Lung (tissue), 12 donors: Measurements from ENCODE around the gene MYO18B. TPM values are rescaled to one million over a fixed set of nuclear protein-coding genes. Genes with fewer than 3 reads are reported as not detected.

ENCODE experiments used
- ATAC-seq: fragments of 200-7000 bp; cut with Tn5 transposase; one replicate; pipeline ENCODE4 v1.9.1; 2020; ENCODE audit warnings: moderate number of reproducible peaks; ENCODE audit not compliant: insufficient read depth, low FRiP score
- DNase-seq, 3 donors: peaks; one replicate each; pipeline ENCODE4 v3.0.0-alpha.2; 2013 to 2017
- H3K27ac ChIP-seq, 2 donors: one replicate each; pipeline ENCODE4 v1.5.1; 2013; ENCODE audit warnings: mild to moderate bottlenecking in 2 of 2, moderate library complexity in 2 of 2, control low read depth in 1 of 2, inconsistent platforms in 1 of 2, low read depth in 1 of 2, low read length in 1 of 2
- H3K27me3 ChIP-seq, 3 donors: one replicate each; pipeline ENCODE4 v1.5.1; 2013; ENCODE audit warnings: low read length in 2 of 3; ENCODE audit not compliant: control insufficient read depth in 3 of 3, insufficient read depth in 3 of 3
- H3K36me3 ChIP-seq, 4 donors: one replicate each; pipeline ENCODE4 v1.5.1; 2013; ENCODE audit warnings: low read length in 4 of 4, mild to moderate bottlenecking in 1 of 4, moderate library complexity in 1 of 4; ENCODE audit not compliant: control insufficient read depth in 4 of 4, insufficient read depth in 4 of 4
- H3K4me1 ChIP-seq, 5 donors: one replicate each; pipeline ENCODE4 v1.5.1; 2013; ENCODE audit warnings: low read length in 5 of 5, mild to moderate bottlenecking in 2 of 5, moderate library complexity in 1 of 5; ENCODE audit not compliant: control insufficient read depth in 5 of 5, insufficient read depth in 5 of 5
- H3K4me3 ChIP-seq: one replicate; pipeline ENCODE4 v1.5.1; 2013; ENCODE audit warnings: mild to moderate bottlenecking, control low read depth, moderate library complexity
- H3K9ac ChIP-seq, 2 donors: one replicate each; pipeline ENCODE4 v1.5.1; 2013; ENCODE audit warnings: low read length in 2 of 2, control low read depth in 1 of 2; ENCODE audit not compliant: insufficient read depth in 1 of 2
- H3K9me3 ChIP-seq, 4 donors: one replicate each; pipeline ENCODE4 v1.5.1; 2013; ENCODE audit warnings: low read length in 3 of 4, mild to moderate bottlenecking in 1 of 4, moderate library complexity in 1 of 4; ENCODE audit not compliant: control insufficient read depth in 4 of 4, insufficient read depth in 3 of 4
- WGBS, 2 donors: extraction: QIAGEN DNeasy Blood & Tissue Kit; methylation state at CpG; one replicate each; pipeline ENCODE4 v1.1.7; 2013; 5-methylcytosine and 5-hydroxymethylcytosine counted together
- polyA plus RNA-seq, 2 donors: library from polyadenylated mRNA; stranded (reverse); fragments of 200-250 nt; gene quantifications; one replicate each; pipeline ENCODE4 v1.2.1, GENCODE V29; 2013
- total RNA-seq, 2 donors: library from RNA; depleted of rRNA in 1 of 2; stranded (reverse); fragments of >200 nt in 1 of 2; gene quantifications; one replicate each; pipeline ENCODE4 v1.2.1, GENCODE V29; 2014 to 2021
- TF ChIP-seq, protein P1 (sequence below): IDR thresholded peaks from 2 replicates; pipeline ENCODE4 v1.5.1; 2012; ENCODE audit warnings: mild to moderate bottlenecking; ENCODE audit errors: control extremely low read depth, extremely low read depth
- donor health status: control.
- donor health status: control.
- donor health status: Bipolar disorder and iron deficiency.
- donor health status: healthy.
- donor health status: DM: yes; HTN: yes; CAD: no.

Gene MYO18B
- total and polyA plus RNA-seq, 4 donors: 0.02 to 0.71 (median 0.07) TPM

DNA sequence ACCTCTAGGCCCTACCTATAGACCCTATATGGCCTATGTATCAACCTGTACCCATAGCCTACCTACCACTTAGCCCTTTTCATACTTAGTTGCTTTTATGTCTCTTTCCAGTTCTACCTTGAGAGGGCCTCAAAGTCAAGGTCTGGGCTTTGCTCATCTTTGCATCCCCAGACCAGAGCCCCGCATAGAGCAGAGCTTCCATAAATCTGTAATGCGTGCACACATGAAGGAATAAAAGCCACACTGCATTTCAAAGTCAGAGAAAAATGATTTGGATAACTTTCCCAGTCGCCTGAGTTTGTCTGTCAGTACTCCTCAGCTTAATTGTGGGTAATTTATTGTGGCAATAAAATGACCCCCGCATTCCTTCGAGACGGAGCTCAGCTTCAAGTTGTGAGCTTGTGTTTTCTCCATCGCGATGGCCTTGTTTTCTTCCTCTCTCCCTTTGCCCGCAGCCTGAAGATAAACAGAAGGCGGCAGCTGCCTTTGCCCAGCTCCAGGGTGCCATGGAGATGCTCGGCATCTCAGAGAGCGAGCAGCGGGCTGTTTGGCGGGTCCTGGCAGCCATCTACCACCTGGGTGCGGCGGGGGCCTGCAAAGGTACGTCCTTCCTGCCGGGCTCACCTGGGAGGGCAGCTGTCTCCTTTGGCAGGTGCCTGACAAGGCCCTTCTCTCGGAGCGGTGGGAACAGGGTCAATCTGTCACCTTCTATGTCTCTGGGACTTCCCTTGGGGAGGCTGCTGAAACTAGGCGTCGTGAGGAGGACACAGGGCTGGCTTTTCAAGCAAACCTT is 55.7 kb downstream of the MYO18B start:
- no peaks in the 10 kb centered on the region for H3K4me1 ChIP-seq
- TF ChIP-seq, protein P1, sequence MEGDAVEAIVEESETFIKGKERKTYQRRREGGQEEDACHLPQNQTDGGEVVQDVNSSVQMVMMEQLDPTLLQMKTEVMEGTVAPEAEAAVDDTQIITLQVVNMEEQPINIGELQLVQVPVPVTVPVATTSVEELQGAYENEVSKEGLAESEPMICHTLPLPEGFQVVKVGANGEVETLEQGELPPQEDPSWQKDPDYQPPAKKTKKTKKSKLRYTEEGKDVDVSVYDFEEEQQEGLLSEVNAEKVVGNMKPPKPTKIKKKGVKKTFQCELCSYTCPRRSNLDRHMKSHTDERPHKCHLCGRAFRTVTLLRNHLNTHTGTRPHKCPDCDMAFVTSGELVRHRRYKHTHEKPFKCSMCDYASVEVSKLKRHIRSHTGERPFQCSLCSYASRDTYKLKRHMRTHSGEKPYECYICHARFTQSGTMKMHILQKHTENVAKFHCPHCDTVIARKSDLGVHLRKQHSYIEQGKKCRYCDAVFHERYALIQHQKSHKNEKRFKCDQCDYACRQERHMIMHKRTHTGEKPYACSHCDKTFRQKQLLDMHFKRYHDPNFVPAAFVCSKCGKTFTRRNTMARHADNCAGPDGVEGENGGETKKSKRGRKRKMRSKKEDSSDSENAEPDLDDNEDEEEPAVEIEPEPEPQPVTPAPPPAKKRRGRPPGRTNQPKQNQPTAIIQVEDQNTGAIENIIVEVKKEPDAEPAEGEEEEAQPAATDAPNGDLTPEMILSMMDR: no peak
- no peak for ATAC-seq
- DNase-seq: no peak
- WGBS, 2 donors: 70 to 81% methylated on average over 22 of the region's 22 CpGs
- peaks cover 0 to 3% (median 0%) of the 10 kb centered on the region in 3 donors for H3K27me3 ChIP-seq
- no peak overlapping the region for H3K9ac ChIP-seq
- H3K27ac ChIP-seq: no peak overlapping the region
- peaks cover 0 to 6% (median 0%) of the 10 kb centered on the region in 4 donors for H3K36me3 ChIP-seq
- no peaks in the 10 kb centered on the region for H3K9me3 ChIP-seq
- no peak overlapping the region for H3K4me3 ChIP-seq

DNA sequence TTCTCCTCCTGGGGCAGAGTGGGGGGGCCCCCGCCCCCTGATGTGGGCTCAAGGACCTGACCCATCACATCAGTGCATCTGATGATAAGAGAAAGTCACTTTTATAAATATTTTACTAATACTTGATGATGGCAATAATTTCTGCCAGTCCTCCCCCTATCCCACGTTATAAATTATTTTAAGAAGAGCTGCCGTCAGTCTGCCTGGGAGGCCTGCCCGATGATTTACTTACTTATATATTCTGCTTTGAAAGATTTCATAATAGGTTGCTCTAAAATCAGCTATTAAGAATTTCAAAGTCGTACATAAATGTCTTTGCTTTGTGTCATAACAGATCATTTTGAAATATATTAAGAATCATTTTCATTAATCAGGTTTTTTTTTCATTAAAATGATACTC is 58.8 kb downstream of the MYO18B start:
- H3K4me3 ChIP-seq: no peak overlapping the region
- TF ChIP-seq, protein P1: no peak
- H3K27me3 ChIP-seq: no peaks in the 10 kb centered on the region
- DNase-seq: no peak
- peaks cover 0 to 6% (median 0%) of the 10 kb centered on the region in 4 donors for H3K36me3 ChIP-seq
- no peak for ATAC-seq
- H3K27ac ChIP-seq: no peak overlapping the region
- H3K9me3 ChIP-seq: no peaks in the 10 kb centered on the region
- no peak overlapping the region for H3K9ac ChIP-seq
- WGBS, 2 donors: 51 to 64% methylated on average over 5 of the region's 5 CpGs
- no peaks in the 10 kb centered on the region for H3K4me1 ChIP-seq

DNA sequence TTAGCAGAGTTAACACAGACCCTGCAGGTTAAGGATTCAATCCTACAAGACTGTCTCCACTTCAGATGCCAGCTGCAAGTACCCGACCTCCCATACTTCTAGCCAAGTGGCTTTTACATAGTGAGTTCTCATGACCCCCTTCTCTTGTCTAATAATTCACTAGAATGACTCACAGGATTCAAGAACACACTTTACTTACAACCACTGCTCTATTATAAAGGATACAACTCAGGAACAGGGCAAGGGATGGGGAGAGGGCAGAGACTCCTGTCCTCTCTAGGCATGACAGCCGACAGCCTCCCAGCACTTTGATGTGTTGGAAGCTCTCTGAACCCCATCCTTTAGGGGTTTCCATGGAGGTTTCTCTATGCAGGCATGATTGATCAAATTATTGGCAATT is 60.0 kb downstream of the MYO18B start:
- no peaks in the 10 kb centered on the region for H3K36me3 ChIP-seq
- TF ChIP-seq, protein P1: no peak
- no peak overlapping the region for H3K27ac ChIP-seq
- WGBS, 2 donors: 58 to 75% methylated on average over 2 of the region's 2 CpGs
- DNase-seq (peak in 2 of 3 donors; percentile 16 to 53), ATAC-seq (no peak)
- no peaks in the 10 kb centered on the region for H3K27me3 ChIP-seq
- peaks cover 0 to 5% (median 0%) of the 10 kb centered on the region in 4 donors for H3K9me3 ChIP-seq
- H3K9ac ChIP-seq: no peak overlapping the region
- no peaks in the 10 kb centered on the region for H3K4me1 ChIP-seq
- no peak overlapping the region for H3K4me3 ChIP-seq
